NCI-H128 (cell line): ENCODE results near the gene PRXL2A.

ENCODE experiments used
- DNase-seq: peaks from one replicate; lab custom pipeline; 2025; ENCODE audit not compliant: unreplicated experiment; lab: John Stamatoyannopoulos, UW

The PRXL2A gene

GRCh38 chr10:80444124-80444523 lies 35.8 kb downstream of the PRXL2A start:
- no peak for DNase-seq

- no peak for DNase-seq
Measured at GRCh38 chr10:80444646-80445319, 36.4 kb downstream of the PRXL2A start.

- no peak for DNase-seq
Measured at GRCh38 chr10:80447436-80448190, 39.3 kb downstream of the PRXL2A start.

DNA sequence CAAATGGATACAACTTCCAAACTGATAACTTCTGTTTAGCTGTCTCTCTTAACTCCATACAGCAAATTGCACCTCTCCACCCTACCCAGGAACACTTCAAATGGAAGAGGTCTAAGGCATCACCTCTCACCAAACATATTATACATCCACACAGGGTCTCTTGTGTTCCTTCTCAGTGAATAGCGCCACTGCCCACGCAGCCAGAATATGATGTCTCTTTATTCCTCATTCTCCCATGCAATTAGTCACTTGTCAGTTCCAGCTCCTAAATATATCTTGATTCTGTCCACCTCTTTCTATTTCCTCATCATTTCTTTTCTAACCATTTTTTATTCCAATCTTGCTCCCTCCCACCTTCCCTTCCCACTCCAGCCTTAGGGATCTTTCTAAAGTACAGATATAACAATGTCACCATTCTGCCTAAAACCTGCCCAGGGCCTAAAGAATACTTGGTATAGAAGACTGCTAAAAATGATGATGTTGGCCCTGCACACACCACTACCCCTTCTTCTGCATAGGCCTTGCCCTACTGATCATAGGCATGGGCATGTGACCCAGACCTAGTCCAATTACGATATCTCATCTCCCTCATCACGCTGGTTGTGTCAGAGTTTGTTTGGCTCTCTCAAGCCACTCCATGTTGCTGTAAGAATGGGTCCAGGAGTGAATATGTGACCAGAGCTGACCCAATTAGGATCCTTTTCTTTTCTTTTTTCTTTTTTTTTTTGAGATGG lies 40.0 kb downstream of the PRXL2A start:
- no peak for DNase-seq

- no peak for DNase-seq
Measured at GRCh38 chr10:80449520-80449919, 41.2 kb downstream of the PRXL2A start.

GRCh38 chr10:80451132-80451531 lies 42.8 kb downstream of the PRXL2A start:
- DNase-seq, result no peak

DNA sequence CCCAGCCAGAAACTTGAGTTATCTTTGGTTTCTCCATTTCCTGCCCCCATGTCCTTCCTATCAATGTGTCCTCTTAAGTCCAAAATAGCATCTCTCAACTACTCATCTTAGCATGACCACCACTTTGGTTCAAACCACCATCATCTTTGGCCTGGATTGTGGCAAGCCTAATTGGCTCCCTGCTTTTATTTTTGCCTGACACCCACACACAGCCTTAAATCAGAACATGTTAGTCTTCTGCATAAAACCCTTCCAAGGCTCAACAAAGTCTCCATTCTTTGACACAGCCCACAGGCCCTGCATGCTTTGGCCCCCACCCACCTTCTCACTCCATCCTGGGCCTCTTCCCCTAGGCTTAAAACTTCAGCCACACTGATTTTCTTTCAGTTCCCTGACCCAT lies 43.7 kb downstream of the PRXL2A start:
- no peak for DNase-seq

DNA sequence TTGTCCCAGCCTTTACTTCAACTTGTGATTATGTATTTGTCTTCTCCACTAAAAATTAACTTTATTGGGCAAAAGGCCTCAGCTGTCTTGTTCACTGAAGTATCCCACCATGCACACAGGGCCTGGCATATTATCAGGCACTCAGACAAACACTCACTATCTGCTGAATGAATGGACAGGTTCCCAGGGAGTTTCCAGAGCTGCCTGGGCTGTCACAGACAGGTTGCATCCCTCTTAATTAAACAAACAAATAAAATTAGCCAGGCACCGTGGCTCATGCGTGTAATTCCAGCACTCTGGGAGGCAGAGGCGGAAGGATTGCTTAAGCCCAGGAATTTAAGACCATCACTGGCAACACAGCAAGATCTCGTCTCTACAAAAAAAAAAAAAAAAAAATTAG lies 44.3 kb downstream of the PRXL2A start:
- no peak for DNase-seq

DNA sequence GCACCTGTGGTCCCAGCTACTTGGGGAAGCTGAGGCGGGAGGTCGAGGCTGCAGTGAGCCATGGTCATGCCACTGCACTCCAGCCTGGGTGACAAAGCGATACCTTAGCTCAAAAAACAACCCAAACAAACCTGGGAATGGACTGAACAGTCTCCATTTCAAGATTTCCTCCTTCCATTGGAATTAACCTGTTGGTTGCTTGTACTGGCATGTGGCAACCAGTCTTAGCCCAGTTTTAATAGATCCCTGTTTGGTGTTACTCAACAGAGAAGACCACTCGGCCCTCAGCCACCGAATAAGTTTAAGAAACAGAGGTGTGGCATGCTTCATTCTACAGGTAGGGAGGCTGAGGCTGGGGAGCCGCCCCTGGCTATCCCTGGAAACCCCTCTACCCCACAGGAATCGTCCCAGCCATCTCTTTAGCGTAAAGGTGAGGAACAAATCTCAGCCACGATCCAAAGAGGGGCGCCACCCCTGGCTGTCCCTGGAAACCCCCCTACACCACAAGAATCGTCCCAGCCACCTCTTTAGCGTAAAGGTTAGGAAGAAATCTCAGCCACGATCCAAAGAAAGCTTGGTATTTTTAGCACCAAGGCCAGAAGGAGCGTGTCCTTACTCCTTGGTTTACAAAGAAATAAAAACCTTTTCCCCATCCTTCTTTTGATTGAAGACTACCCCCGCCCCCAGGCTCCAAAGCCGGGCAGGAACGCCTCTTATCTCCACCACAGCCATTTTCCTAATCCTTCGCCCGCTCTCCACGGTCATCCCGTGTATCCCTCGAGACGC lies 44.9 kb downstream of the PRXL2A start:
- DNase-seq, result no peak

DNA sequence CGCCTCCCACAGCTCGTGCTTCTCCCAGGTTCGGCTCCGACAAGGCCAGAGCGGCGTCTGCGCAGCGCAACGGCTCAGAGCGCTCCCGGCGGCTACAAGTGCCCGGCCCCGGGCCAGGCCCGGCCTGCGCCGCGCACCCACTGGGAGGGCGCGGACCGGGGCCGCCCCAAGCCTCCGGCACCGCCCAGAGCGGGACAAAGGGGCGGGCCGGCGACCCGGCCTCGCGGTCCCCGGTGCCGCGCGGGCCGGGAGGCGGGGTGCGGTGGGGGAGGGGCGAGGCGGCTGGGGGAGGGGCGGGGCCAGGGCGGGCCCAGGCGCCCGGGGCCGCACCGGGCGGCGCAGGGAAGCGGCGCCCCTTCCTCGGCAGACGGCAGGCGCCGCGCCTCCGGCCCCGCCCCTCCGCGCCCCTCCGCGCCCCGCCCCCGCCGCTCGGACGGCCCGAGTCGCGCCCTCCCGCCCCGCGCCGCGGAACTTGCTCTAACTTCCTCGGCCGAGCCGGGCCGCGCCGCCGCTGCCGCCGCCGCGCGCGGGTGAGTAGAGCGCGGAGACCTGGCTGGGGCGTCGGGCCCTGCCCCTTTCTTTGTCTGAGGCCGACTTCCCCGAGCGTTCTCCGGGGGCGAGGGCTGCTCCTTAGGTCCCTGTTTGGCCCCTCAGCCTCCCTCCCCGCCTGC lies 45.6 kb downstream of the PRXL2A start, which contains the start of gene TSPAN14:
TSS of gene TSPAN14 (plus strand) at position 469 of the 671 bp plus-strand sequence. CDS start 34,924 bp downstream, outside the sequence.
- DNase-seq, result no peak

DNA sequence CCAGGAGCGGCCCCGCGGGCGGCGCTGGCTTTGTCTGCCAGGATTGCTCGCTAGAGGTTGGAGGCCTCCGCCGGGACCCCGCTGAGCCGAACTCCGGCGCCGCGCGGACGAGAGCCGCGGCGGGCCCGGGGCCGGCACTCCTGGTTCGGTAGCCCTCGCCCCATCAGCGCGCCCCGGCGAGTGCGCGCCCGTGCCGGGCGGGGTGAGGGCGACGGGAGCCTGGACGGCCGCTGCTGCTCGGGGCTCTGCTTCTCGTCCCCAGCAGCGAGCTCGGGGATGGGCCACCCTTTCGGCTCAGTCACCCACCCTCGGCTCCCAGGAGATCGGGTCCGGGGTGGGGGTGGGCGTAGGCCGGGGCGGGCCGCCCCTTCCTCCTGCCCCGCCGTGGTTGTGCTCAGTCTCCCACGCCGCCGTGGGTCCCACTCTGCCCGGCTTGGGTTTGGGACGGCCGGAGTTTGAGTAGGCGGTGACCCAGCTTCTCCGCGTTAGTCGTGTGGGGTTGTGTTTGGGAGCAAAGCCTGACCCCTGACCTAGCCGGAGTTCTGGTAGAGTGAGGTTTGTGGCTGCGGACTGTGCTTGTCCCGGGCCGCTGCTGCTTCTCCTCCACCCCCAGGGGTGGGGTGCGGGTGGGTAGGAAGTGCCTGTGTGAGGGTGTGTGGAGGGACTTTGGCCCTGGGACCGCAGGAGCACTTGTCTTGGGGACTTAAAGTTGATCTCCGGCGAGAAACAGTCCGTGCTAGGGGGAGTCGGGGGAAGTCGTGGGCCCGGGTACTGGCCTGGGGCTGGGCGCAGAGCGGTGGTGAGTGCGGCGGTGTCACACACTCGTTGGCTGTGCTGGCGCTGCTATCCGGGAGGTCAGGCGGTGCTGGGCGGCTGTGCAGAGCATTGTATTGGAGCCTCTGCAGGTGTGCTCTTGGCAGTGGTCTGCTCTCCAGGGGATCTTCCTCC lies 46.4 kb downstream of the PRXL2A start:
- DNase-seq, result no peak

- no peak for DNase-seq
Measured at GRCh38 chr10:80455461-80456349, 47.4 kb downstream of the PRXL2A start.

- no peak for DNase-seq
Measured at GRCh38 chr10:80457554-80458262, 49.4 kb downstream of the PRXL2A start.

GRCh38 chr10:80458263-80458625 lies 49.9 kb downstream of the PRXL2A start:
- no peak for DNase-seq

GRCh38 chr10:80458638-80459037 lies 50.3 kb downstream of the PRXL2A start:
- DNase-seq, result no peak

DNA sequence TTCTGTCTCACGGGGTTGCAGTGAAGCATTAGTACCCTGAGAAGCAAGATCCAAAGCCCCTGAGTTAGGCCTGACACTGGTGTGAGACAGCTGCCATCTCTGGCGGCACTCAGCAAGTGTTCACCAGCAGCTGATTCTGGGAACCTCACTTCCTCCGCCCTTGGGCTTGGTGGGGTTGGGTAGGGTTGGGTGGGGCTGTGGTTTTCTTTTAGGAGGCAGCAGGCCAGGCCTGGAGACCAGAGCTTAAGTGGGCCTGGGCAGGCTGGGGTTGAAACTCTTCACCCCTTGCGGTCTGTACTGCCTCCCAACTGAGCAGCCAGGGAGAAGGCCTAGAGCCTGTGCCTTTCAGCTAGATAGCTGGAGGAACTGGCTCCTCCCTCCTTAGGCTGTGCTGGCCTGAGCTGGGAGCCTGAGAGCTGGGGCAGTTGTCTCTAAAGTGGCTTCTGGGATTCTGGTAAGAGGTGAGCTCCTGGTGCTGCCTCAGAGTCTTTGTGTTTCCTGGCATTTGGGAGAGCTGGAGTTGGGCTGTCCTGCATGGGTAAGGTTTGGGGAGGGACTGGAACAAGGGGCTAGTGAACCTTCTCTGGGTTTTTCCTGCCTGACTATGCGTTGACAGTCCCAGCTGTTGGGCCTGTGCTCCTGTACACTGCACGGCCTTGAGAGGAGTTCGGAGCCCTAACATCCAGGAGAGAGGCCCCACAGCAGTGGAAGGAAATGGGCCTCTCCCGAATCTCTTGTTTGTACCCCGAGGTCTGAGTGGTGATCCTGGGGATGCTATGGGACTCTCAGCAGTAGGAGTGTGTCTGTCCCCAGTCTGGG lies 50.9 kb downstream of the PRXL2A start:
- no peak for DNase-seq
